SK-N-DZ (cell line): ENCODE results near the gene CST8. TPM values are rescaled to one million over a fixed set of nuclear protein-coding genes. Genes with fewer than 3 reads are reported as not detected.
"Not testable (repeated sequence)": the region's sequence is repeated elsewhere in the genome, so short reads cannot be mapped to it uniquely, and the experiment has no call there.

ENCODE experiments used
- DNase-seq: peaks from one replicate; pipeline ENCODE4 v3.0.0-alpha.2; 2015; ENCODE audit warnings: low spot score
- polyA plus RNA-seq, 2 experiments: library from polyadenylated mRNA; depleted of rRNA; stranded (reverse); fragments of >200 nt; gene quantifications; 2 replicates each; pipeline ENCODE4 v1.2.3, GENCODE V29; 2014

The CST8 gene
- polyA plus RNA-seq (2014; cell fraction: cytosol; rRNA removed): not detected in 2 replicates
- polyA plus RNA-seq (2014; cell fraction: nucleus; rRNA removed): not detected in 2 replicates

DNA sequence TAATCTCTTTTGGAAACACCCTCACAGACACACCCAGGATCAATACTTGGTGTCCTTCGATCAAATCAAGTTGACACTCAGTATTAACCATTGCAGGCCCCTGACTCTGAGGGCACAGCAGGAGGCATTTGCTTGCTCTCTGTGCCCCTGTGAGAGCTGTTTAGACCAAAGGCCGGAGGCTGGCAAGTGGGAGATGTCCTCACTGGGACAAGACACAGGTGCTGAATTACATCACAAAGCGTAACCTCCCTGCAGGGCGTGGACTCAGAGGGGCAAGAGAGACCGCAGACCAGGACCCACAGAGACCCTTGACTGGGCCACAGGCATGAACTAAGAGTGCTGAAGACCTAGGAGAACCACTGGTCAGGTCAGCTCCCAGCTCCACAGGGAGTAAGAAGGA lies at the start of gene CST8:
CST8 (plus strand) TSS at position 301 of the 400 bp plus-strand sequence. CDS start 551 bp downstream, outside the sequence.
- no peak for DNase-seq

DNA sequence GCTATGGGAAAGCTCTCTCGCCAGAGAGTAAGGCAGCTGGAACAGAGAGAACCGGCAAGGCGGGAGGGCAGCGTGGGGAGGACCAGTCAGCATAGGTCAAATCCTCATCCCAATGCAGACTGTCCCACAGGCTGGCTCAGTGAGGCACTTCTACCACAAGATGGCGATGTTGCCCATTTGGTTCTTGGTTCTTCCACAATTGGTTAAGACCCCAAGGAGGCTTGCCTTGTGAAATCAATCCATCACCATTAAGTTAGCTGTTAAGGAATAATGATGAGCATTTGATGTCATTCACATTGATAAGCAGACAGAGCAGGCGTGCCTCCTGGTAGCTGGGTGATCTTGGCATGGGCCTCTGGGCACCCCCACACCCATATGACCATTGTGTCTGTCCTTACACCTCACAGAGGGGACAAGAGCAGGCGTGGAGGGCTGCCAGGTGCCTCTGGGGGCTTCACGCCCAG lies 49.0 kb upstream of the CST8 start:
- peak; percentile 74 for DNase-seq

GRCh38 chr20:23442436-23442835 lies 48.5 kb upstream of the CST8 start:
- DNase-seq: no peak

DNA sequence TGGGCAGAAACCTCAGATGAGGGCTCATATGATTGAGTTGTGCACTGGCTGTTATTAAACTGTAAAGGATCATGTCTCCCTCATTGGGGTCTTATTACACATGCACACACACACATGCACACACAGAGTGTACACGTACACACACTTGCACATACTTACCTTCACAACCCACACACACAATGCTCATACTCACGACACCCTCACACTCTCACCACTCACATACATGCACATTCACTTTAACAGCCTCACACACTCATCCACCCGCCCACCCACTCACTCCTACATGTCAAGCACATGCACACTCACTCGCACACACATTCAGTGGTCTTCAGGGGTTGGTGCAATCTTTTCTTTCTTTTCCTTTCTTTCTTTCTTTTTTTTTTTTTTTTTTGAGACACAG lies 46.1 kb upstream of the CST8 start:
- DNase-seq: no peak

DNA sequence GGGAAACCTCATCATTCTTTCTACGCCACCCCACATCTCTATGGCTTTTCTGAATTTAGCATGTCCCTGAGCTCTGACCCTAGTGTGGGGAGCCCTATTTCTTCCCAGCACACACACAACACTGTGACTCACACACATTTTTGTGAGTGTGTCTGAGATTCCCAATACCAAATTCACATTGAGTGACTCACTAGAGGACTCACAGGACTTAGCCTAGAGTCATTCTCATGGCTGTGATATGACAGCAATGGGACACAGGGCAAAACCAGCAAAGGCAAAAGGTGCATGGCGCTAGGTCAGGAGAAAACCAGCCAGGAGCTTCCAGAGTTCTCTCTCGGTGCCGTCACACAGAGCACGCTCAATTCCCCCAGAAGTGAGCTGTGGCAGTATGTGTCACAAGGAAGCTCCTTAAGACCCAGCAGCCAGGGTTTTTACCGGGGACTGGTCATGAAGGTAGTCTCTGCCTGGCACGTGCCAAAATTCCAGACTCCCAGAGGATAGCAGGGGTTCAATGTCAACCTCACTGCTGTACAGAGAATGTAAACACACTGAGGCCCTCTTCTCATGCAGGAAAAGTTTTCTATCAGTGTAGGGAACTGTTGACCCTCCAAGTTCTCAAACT lies 45.2 kb upstream of the CST8 start:
- no peak for DNase-seq

GRCh38 chr20:23446505-23446904 lies 44.4 kb upstream of the CST8 start:
- peak; percentile 41 for DNase-seq

DNA sequence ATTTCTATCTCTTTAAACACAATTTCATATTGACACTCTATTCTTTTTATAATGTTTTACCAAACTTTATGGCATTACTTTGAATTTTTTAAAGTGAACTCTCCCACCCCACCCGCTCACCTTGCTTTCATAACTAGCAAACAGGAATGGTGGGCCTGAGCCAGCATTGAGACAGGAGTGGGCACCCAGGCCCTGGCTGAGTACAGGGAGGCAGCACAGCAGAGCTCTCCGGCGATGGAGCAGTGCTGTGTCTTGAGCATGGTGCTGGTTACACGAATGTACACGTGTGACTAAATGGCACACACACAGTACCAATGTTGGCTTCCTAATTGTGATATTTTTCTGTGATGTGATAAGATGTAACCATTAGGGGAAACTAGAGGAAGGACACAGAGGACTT lies 42.8 kb upstream of the CST8 start:
- DNase-seq: no peak

- DNase-seq: no peak
Observed at GRCh38 chr20:23449421-23449820, 41.5 kb upstream of the CST8 start.

DNA sequence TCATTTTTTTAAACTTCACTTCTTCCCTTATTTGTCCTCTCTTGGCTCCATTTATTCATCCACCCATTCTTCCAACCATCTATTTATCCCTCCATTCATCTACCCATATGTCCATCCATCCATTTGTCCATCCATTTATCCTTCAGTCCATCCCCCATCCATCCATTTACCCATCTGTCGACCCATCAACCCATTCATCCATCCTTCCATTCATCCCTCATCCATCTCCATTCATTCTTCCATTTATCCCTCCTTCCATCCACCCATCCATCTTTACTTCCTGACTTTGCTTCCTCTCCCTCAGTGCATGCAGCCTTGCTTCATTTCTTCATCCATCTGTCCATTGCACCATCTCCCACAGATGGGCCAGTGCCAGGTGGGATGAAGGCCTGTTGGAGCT lies 40.0 kb upstream of the CST8 start:
- no peak for DNase-seq

DNA sequence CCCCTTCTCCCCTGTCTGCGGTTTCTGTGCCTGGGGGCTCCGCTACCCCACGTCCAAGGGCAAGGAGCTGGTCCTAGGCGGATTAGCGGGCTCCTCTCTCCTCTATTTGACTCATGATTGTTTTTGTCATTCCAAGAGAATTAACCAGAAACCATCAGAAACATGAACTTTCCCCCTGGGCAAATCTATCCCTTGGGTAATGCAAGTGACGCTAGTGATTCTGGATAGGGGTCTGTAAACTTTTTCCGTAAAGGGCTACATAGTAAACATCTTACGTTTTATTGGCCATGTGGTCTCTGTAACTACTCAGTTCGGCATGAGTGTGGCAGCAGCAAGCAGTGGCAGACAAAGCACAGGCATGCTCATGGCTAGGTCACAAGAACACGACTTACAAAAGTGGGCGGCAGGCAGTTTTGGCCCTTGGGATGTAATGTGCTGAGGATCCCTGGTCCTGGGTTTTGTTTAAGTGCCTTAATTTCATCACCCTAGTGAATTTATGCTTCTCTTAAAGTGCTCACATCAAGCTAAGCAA lies 38.9 kb upstream of the CST8 start:
- no peak for DNase-seq

DNA sequence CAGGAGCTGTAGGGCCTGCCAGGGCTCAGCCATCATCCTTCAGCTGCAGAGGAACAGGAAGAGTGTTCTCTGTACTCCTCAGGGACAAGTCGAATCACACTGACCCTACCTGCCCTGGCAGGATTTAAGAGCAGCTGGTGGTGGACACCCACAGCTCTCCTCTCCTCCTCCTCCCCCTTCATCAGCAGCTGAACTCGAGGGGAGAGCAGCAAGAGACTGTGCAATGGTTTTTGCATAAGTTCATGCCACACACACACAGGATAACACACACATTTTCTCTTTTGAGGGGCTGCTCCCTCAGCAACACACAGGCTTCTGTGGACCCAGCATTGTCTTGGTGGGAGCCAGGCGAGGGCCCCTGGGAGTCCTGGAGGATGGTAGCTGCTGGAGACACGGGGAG lies 38.1 kb upstream of the CST8 start, which contains the start of gene CST11:
CST11 (minus strand) TSS at position 101 of the 400 bp plus-strand sequence; CDS start at position 36, 65 bp downstream.
- DNase-seq: no peak

GRCh38 chr20:23453549-23454543 lies 37.1 kb upstream of the CST8 start:
- no peak for DNase-seq

- no peak for DNase-seq
Observed at GRCh38 chr20:23454816-23455215, 36.1 kb upstream of the CST8 start.

DNA sequence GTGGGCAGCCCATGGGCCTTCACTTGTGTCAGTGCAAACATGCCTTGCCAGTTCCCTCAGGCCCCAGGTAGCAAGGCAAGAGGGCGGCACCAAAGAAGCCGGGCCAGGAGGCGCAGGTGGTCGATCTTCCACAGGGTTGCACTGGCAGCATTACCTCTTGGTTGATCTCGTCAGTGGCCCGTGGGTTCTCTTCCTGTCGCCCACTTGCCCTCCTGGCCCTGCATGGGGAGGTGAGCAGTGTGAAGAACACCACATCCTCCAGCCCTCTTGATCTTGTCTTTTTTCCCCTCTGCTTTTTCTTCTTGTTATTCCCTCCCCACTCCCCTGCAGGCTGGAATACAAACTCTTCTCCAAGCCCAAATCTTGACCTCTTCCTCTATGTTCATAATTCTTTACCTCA lies 35.3 kb upstream of the CST8 start:
- DNase-seq: no peak

DNA sequence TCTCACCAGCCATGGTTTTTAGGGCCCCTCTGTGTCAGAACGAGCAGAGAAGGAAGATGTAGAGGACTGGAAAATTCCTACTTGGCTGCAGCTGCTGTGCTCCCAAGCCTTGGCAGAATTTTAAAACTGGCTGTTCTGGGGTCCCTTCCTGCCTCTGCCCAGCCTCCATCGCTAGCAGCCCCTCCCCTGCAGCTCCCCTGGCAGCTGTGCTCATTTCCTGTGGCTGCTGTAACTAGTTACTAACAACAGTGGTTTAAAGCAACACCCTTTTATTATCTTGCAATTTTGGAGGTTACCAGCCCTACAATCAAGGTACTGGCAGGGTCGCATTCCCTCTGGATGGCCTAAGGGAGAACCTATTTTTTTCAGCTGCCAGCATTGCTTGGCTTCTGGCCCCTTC lies 34.5 kb upstream of the CST8 start:
- no peak for DNase-seq

DNA sequence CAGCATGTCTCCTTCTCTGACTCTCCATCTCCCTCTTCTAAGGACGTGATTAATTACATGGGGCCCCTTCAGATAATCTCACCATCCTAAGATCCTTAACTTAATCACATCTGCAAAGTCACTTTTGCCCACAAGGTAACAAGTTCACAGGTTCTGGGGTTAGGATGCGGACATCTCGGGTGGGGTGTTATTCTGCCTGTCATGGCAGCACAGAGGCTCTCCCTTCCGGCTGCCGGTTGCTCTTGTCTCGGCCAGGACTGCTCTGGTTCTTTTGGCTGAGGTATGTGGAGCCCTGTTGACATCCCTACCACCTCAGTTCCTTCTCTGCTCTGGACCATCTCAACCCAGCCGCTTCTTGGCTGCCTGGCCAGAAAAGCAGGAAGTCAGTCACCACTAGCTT lies 34.0 kb upstream of the CST8 start:
- no peak for DNase-seq

GRCh38 chr20:23459461-23460150 lies 31.3 kb upstream of the CST8 start:
- no peak for DNase-seq

DNA sequence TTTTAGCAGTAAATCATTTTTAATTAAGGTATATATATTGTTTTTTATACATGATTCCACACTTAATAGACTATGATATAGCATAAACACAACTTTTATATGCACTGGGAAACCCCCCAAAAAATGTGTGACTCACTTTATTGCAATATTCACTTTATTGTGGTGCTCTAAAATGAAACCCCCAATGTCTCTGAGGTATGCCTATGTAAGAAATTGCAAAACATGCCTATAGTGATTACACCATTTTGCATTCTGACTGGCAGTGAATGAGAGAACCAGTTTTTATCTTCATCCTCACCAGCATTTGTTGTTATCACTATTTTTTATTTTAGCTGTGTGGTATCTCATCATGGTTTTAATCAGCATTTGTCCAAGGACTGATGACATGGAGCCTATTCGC lies 29.7 kb upstream of the CST8 start:
- DNase-seq: no peak

DNA sequence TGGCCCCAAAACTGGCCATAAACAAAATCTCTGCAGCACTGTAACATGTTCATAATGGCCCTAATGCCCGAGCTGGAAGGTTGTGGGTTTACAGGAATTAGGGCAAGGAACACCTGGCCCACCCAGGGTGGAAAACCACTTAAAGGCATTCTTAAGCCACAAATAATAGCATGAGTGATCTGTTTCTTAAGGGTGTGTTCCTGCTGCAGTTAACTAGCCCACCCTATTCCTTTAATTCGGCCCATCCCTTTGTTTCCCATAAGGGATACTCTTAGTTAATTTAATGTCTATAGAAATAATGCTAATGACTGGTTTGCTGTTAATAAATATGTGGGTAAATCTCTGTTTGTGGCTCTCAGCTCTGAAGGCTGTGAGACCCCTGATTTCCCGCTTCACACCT lies 24.0 kb upstream of the CST8 start:
- DNase-seq: not testable (repeated sequence)

GRCh38 chr20:23472306-23472705 lies 18.6 kb upstream of the CST8 start:
- DNase-seq: not testable (repeated sequence)

GRCh38 chr20:23473293-23473692 lies 17.6 kb upstream of the CST8 start:
- not testable (repeated sequence) for DNase-seq

DNA sequence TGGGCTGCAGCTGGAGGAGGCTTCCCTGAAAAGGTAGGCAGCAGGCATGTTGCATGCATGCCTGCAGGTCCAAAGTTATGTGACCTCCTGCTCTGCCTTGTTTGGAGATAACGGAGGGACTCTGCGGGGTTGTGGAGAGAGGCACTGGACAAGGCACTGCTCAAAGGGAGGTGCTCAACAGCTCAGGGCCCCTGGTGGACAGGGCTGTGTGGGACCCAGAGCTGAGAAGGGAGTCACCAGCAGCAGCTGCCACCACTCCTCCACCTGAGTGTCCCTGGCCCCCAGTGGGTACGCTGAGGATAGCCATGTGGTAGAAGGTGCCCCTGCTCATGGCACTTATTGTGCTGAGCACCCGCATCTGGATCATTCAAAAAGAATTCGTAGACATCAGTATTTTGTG lies 15.5 kb upstream of the CST8 start:
- no peak for DNase-seq
